H1 (cell line): ENCODE results near the gene RELA. TPM values are rescaled to one million over a fixed set of nuclear protein-coding genes. Genes with fewer than 3 reads are reported as not detected.

ENCODE experiments used
- CTCF ChIA-PET: fragments of 300-600 bp; sonication (Branson Sonifier 250); formaldehyde crosslinking; loops from one replicate; lab custom pipeline; 2021; ENCODE audit not compliant: partially characterized antibody; lab: Charles Lee
- POLR2A ChIA-PET: fragments of 300-600 bp; sonication (Branson Sonifier 250); formaldehyde crosslinking; loops from one replicate; lab custom pipeline; 2021; ENCODE audit warnings: inconsistent platforms; ENCODE audit not compliant: partially characterized antibody; lab: Charles Lee
- DNase-seq, 2 experiments: peaks; one replicate each; pipeline versions ENCODE4 v3.0.0 to v3.0.0-alpha.2; 2010 to 2022; ENCODE audit warnings: low spot score in 2 of 2, low read depth in 1 of 2, mixed read lengths in 1 of 2
- FAIRE-seq: peaks from 2 replicates; lab custom pipeline; 2011; peaks lifted over from hg19 to GRCh38; lab: Jason Lieb, UNC
- H2AFZ ChIP-seq: 2 replicates; pipeline ENCODE4 v1.8.1; 2012; ENCODE audit warnings: low read length, inconsistent platforms
- H2AK5ac ChIP-seq: 2 replicates; pipeline ENCODE4 v1.6.1; 2013; ENCODE audit warnings: low read depth, low read length
- H2BK120ac ChIP-seq: replicated peaks from 2 replicates; pipeline ENCODE3; 2013; ENCODE audit warnings: low read depth, low read length, inconsistent platforms
- H2BK12ac ChIP-seq: 2 replicates; pipeline ENCODE4 v1.6.1; 2013; ENCODE audit warnings: low read depth, low read length
- H2BK15ac ChIP-seq: 2 replicates; pipeline ENCODE4 v1.6.1; 2013; ENCODE audit warnings: low read length
- H2BK20ac ChIP-seq: 2 replicates; pipeline ENCODE4 v1.6.1; 2013; ENCODE audit warnings: low read length
- H2BK5ac ChIP-seq: 2 replicates; pipeline ENCODE4 v1.6.1; 2013; ENCODE audit warnings: low read depth, low read length
- H3K14ac ChIP-seq: 2 replicates; pipeline ENCODE4 v1.6.1; 2013; ENCODE audit warnings: inconsistent platforms; ENCODE audit not compliant: insufficient read length
- H3K18ac ChIP-seq: 2 replicates; pipeline ENCODE4 v1.6.1; 2013; ENCODE audit warnings: low read length; ENCODE audit errors: extremely low read depth
- H3K23ac ChIP-seq: 2 replicates; pipeline ENCODE4 v1.6.1; 2013; ENCODE audit warnings: inconsistent platforms; ENCODE audit not compliant: insufficient read length
- H3K23me2 ChIP-seq: 2 replicates; pipeline ENCODE4 v1.6.1; 2013; ENCODE audit warnings: low read depth, low read length
- H3K27ac ChIP-seq: 2 replicates; pipeline ENCODE4 v1.6.1; 2011; ENCODE audit warnings: low read depth, low read length, inconsistent platforms
- H3K27me3 ChIP-seq, 4 experiments: replicated peaks in 1 of 4; 1 replicate in 1 of 4; 2 replicates in 3 of 4; pipeline versions ENCODE4 v1.6.1 to v1.8.1; 2011 to 2013; ENCODE audit warnings: low read length in 3 of 4, mild to moderate bottlenecking in 3 of 4, inconsistent platforms in 2 of 4, mixed read lengths in 2 of 4, moderate library complexity in 1 of 4; ENCODE audit not compliant: control insufficient read depth in 3 of 4, insufficient read depth in 3 of 4; ENCODE audit errors: extremely low read depth in 1 of 4
- H3K36me3 ChIP-seq, 4 experiments: 2 replicates each; pipeline versions ENCODE4 v1.6.1 to v1.8.1; 2011 to 2013; ENCODE audit warnings: mild to moderate bottlenecking in 4 of 4, low read length in 3 of 4, moderate library complexity in 2 of 4, control low read depth in 1 of 4, inconsistent platforms in 1 of 4; ENCODE audit not compliant: insufficient read depth in 4 of 4, control insufficient read depth in 2 of 4
- H3K4ac ChIP-seq: replicated peaks from 2 replicates; pipeline ENCODE3; 2013; ENCODE audit warnings: low read length, low read depth, mixed read lengths, inconsistent platforms; ENCODE audit not compliant: insufficient read length
- H3K4me1 ChIP-seq, 4 experiments: replicated peaks in 1 of 4; 1 replicate in 1 of 4; 2 replicates in 3 of 4; pipeline versions ENCODE4 v1.6.1 to v1.8.1; 2011 to 2013; ENCODE audit warnings: low read length in 3 of 4, inconsistent platforms in 2 of 4, mixed read lengths in 1 of 4; ENCODE audit not compliant: insufficient read depth in 4 of 4, control insufficient read depth in 3 of 4
- H3K4me2 ChIP-seq, 2 experiments: 2 replicates each; pipeline versions ENCODE4 v1.6.1 to v1.8.1; 2011 to 2013; ENCODE audit warnings: low read depth in 2 of 2, low read length in 2 of 2, control low read depth in 1 of 2, inconsistent platforms in 1 of 2, mild to moderate bottlenecking in 1 of 2; ENCODE audit not compliant: insufficient read depth in 1 of 2
- H3K4me3 ChIP-seq, 4 experiments: fragments of 200-600, 300-600 bp in 1 of 4; sonication (generic), shearing (Covaris generic), sonication (Bioruptor Twin) in 1 of 4; 2 replicates each; pipeline versions ENCODE4 v1.5.1 to v1.8.1; 2011 to 2016; ENCODE audit warnings: low read length in 4 of 4, low read depth in 3 of 4, control low read depth in 2 of 4, inconsistent platforms in 2 of 4, mild to moderate bottlenecking in 2 of 4, mixed read lengths in 1 of 4, moderate library complexity in 1 of 4; ENCODE audit not compliant: insufficient read depth in 2 of 4; ENCODE audit errors: extremely low read depth in 1 of 4
- H3K56ac ChIP-seq: replicated peaks from 2 replicates; pipeline ENCODE3; 2013; ENCODE audit warnings: low read depth, mild to moderate bottlenecking, mixed read lengths, low read length, inconsistent platforms; ENCODE audit not compliant: insufficient read length
- H3K79me1 ChIP-seq: 2 replicates; pipeline ENCODE4 v1.6.1; 2013; ENCODE audit warnings: low read depth, low read length, control low read depth
- H3K79me2 ChIP-seq, 2 experiments: 2 replicates each; pipeline versions ENCODE4 v1.6.1 to v1.8.1; 2012 to 2013; ENCODE audit warnings: low read length in 2 of 2, mild to moderate bottlenecking in 2 of 2, inconsistent platforms in 1 of 2; ENCODE audit not compliant: insufficient read depth in 2 of 2, control insufficient read depth in 1 of 2
- H3K9ac ChIP-seq, 4 experiments: replicated peaks in 1 of 4; 1 replicate in 1 of 4; 2 replicates in 3 of 4; pipeline versions ENCODE4 v1.6.1 to v1.8.1; 2011 to 2013; ENCODE audit warnings: low read depth in 3 of 4, low read length in 3 of 4, control low read depth in 2 of 4, mild to moderate bottlenecking in 2 of 4, moderate library complexity in 2 of 4, inconsistent platforms in 1 of 4; ENCODE audit errors: extremely low read depth in 1 of 4
- H3K9me3 ChIP-seq, 2 experiments: 2 replicates each; pipeline versions ENCODE4 v1.6.1 to v1.8.1; 2012 to 2013; ENCODE audit warnings: mild to moderate bottlenecking in 2 of 2, moderate library complexity in 2 of 2, control low read depth in 1 of 2, inconsistent platforms in 1 of 2, low read depth in 1 of 2, low read length in 1 of 2, mixed read lengths in 1 of 2; ENCODE audit not compliant: insufficient read depth in 2 of 2
- H4K20me1 ChIP-seq, 2 experiments: replicated peaks in 1 of 2; 2 replicates each; pipeline versions ENCODE3 to v1.8.1; 2011 to 2013; ENCODE audit warnings: inconsistent platforms in 2 of 2, low read length in 2 of 2, mild to moderate bottlenecking in 1 of 2; ENCODE audit not compliant: insufficient read depth in 2 of 2, control insufficient read depth in 1 of 2
- H4K5ac ChIP-seq: 2 replicates; pipeline ENCODE4 v1.6.1; 2013; ENCODE audit warnings: low read length, low read depth, mixed read lengths, inconsistent platforms; ENCODE audit not compliant: insufficient read length
- H4K8ac ChIP-seq: 2 replicates; pipeline ENCODE4 v1.8.0; 2013; ENCODE audit warnings: mild to moderate bottlenecking, moderate library complexity, low read length, inconsistent platforms; ENCODE audit not compliant: insufficient read depth; ENCODE audit errors: extremely low read depth
- H4K91ac ChIP-seq: replicated peaks from 2 replicates; pipeline ENCODE3; 2013; ENCODE audit warnings: low read length, mixed read lengths, inconsistent platforms; ENCODE audit not compliant: insufficient read length
- HDAC6 ChIP-seq: IDR thresholded peaks from one replicate; pipeline ENCODE4 v1.7.1; 2012; ENCODE audit warnings: low read depth, mild to moderate bottlenecking, inconsistent platforms, low read length, moderate library complexity
- RNF2 ChIP-seq: fragments of 200-900, 300-1000 bp; sonication (generic); IDR thresholded peaks from 2 replicates; pipeline ENCODE4 v1.7.1; 2016; ENCODE audit warnings: borderline replicate concordance, low read depth, mild to moderate bottlenecking, antibody characterized with exemption, low read length; ENCODE audit not compliant: poor library complexity, severe bottlenecking; ENCODE audit errors: missing control alignments
- SP1 ChIP-seq: IDR thresholded peaks from 2 replicates; pipeline ENCODE4 v1.6.1; 2011; ENCODE audit warnings: low read depth, low read length
- TEAD4 ChIP-seq: IDR thresholded peaks from 2 replicates; pipeline ENCODE4 v1.6.1; 2012; ENCODE audit warnings: low read depth, low read length, inconsistent platforms, mixed read lengths
- WGBS, 2 experiments: shearing (Covaris generic) in 1 of 2; methylation state at CpG; one replicate each; pipeline versions ENCODE4 v1.1.6 to v1.1.7; 2013 to 2015; ENCODE audit warnings: low lambda C conversion rate in 2 of 2, mixed read lengths in 2 of 2, inconsistent platforms in 1 of 2, low coverage in 1 of 2, missing lambda C conversion rate in 1 of 2; ENCODE audit not compliant: insufficient replicate concordance in 2 of 2, insufficient coverage in 1 of 2, insufficient read length in 1 of 2; ENCODE audit errors: extremely low coverage in 1 of 2, missing lambda C conversion rate in 1 of 2; 5-methylcytosine and 5-hydroxymethylcytosine counted together
- polyA plus RNA-seq, 7 experiments: library from polyadenylated mRNA; depleted of rRNA in 3 of 7; stranded (reverse) in 5 of 7; unstranded in 2 of 7; fragments of >200 nt in 5 of 7; fragments of 200-250 nt in 2 of 7; gene quantifications; 1 replicate in 5 of 7; 2 replicates in 1 of 7; 4 replicates in 1 of 7; pipeline versions ENCODE4 v1.2.1 to v1.2.3, GENCODE V29; 2011 to 2013; ENCODE audit warnings: missing spikeins in 2 of 7, mixed read lengths in 2 of 7
- total RNA-seq: library from RNA; stranded (reverse); fragmentation: NEBNext Ultra II Directional; extraction: Animal tissue kit (Norgen Biotek cat#: 25700); gene quantifications from 2 replicates; pipeline ENCODE4 v1.2.1, GENCODE V29; 2021

RELA gene
- total and polyA plus RNA-seq, 2 of the 8 experiments (the other 6 are each of a cell fraction or from before 2014, with no cell fraction given), result 21.9 to 27.5 TPM

DNA sequence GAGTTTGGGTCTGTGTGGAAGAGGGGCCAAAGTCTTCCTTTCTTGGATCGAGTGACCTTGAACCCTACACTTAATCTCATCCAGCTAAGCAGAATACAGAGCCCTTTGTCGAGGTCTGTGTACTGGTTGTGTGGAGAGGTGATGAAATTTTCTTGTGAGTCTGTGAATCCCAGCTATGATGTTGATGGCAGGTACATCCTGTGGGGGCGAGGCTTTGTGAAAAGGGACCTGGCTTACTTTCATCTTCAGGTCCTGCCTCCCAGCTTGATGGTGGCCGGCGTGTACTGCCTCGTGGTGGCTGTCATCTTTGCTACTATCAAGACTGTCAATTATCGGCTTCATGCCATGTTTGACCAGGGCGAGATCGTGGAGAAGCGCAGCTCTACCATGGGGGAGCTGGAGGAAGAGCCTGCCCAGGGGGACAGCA, 46.1 kb downstream of the RELA start:
- ChIA-PET POLR2A (interaction anchor here (0.7 to 5.7 kb wide), 8 partner anchors 12 to 119 kb away, joined by 3 to 38 read pairs (median 6); partner anchors contain the start of gene SIPA1), CTCF (interaction anchor here (0.7 to 2.1 kb wide), 8 partner anchors 10 to 95 kb away, joined by 3 to 11 read pairs (median 4); partner anchors contain the start of genes KAT5 and SIPA1)
- peaks cover 5 to 36% of the 10 kb centered on the region in 2 experiments for H4K20me1 ChIP-seq
- FAIRE-seq (no peak), DNase-seq (no peak)
- H2BK12ac ChIP-seq, result no peak overlapping the region
- peaks cover 28% of the 10 kb centered on the region for H3K79me1 ChIP-seq
- peak overlapping the region; percentile 80 to 98 for H3K4me2 ChIP-seq
- H3K23ac ChIP-seq, result no peak overlapping the region
- no peak overlapping the region for H4K91ac ChIP-seq
- H3K27me3 ChIP-seq, result no peaks in the 10 kb centered on the region
- no peak overlapping the region for H2BK120ac ChIP-seq
- H3K36me3 ChIP-seq, result peaks cover 3 to 29% (median 19%) of the 10 kb centered on the region in 4 experiments; a peak in 6 of 8 replicates
- H3K9me3 ChIP-seq, result no peaks in the 10 kb centered on the region
- H3K79me2 ChIP-seq, result peaks cover 11 to 27% of the 10 kb centered on the region in 2 experiments
- H3K4me1 ChIP-seq, result peaks cover 0 to 18% (median 9%) of the 10 kb centered on the region in 4 experiments; a peak in 5 of 7 replicates
- no peak overlapping the region for H2AK5ac ChIP-seq
- H2AFZ ChIP-seq, result no peak overlapping the region
- no peak overlapping the region for H2BK5ac ChIP-seq
- H3K4ac ChIP-seq, result no peak overlapping the region
- H3K14ac ChIP-seq, result no peak overlapping the region
- H2BK15ac ChIP-seq, result no peak overlapping the region
- no peak overlapping the region for H2BK20ac ChIP-seq
- no peak overlapping the region for H3K18ac ChIP-seq
- no peak overlapping the region for H3K56ac ChIP-seq
- TF ChIP-seq HDAC6 (no peak), SP1 (no peak), RNF2 (no peak), TEAD4 (no peak)
- H4K5ac ChIP-seq, result no peak overlapping the region
- H3K4me3 ChIP-seq, result peak overlapping the region; percentile 63 to 88 (median 86)
- H3K9ac ChIP-seq, result peak overlapping the region in 3 of 4 experiments; percentile 52 to 78 (median 72); a peak in 5 of 7 replicates
- peaks cover 16% of the 10 kb centered on the region for H3K23me2 ChIP-seq
- H4K8ac ChIP-seq, result no peak overlapping the region; the same call in 1 of the 2 replicates
- 87% methylated on average over 10 of the region's 10 CpGs; no CpG with 5 or more reads in 1 of the 2 experiments for WGBS, 2 experiments
- no peak overlapping the region for H3K27ac ChIP-seq
